Uterus (tissue), 4 donors: ENCODE measurements around the gene DOK3. TPM values are rescaled to one million over a fixed set of nuclear protein-coding genes. Genes with fewer than 3 reads are reported as not detected.

Experiments
- DNase-seq, 2 donors: peaks; one replicate each; pipeline ENCODE4 v3.0.0-alpha.2; 2019 to 2020
- H3K27ac ChIP-seq, 2 donors: fragments of 200-600 bp; sonication (generic); 1 replicate in 1 of 2; 2 replicates in 1 of 2; pipeline ENCODE4 v1.5.1; 2016 to 2018
- H3K27me3 ChIP-seq, 2 donors: fragments of 200-600 bp; sonication (generic); one replicate each; pipeline ENCODE4 v1.5.1; 2018 to 2019; ENCODE audit warnings: control low read depth in 1 of 2
- H3K36me3 ChIP-seq, 2 donors: fragments of 200-600 bp; sonication (generic); one replicate each; pipeline ENCODE4 v1.5.1; 2019; ENCODE audit warnings: control low read depth in 1 of 2
- H3K4me1 ChIP-seq, 2 donors: fragments of 200-600 bp; sonication (generic); one replicate each; pipeline ENCODE4 v1.5.1; 2018 to 2019; ENCODE audit warnings: control low read depth in 1 of 2
- H3K4me3 ChIP-seq, 2 donors: fragments of 200-600 bp; sonication (generic); 1 replicate in 1 of 2; 2 replicates in 1 of 2; pipeline ENCODE4 v1.5.1; 2018 to 2019; ENCODE audit warnings: mild to moderate bottlenecking in 1 of 2
- H3K9me3 ChIP-seq, 2 donors: fragments of 200-600 bp; sonication (generic); one replicate each; pipeline ENCODE4 v1.5.1; 2019; ENCODE audit warnings: control low read depth in 1 of 2
- POLR2A ChIP-seq, 2 donors: fragments of 450-650 bp; IDR thresholded peaks; one replicate each; pipeline ENCODE4 v1.6.1; 2016; ENCODE audit warnings: antibody characterized with exemption in 2 of 2, mild to moderate bottlenecking in 1 of 2, moderate library complexity in 1 of 2
- intact Hi-C: fragments of 100-400 bp; cut with DNase I; formaldehyde crosslinking; loops from one replicate; pipeline ENCODE4 v1.15.1; 2023; ENCODE audit warnings: low total_unique reads
- total RNA-seq, 4 donors: library from RNA; depleted of rRNA in 3 of 4; stranded (reverse); fragments of >200 nt in 3 of 4; gene quantifications; one replicate each; pipeline versions ENCODE4 v1.1.0 to v1.2.4, GENCODE V29; 2014 to 2023
- TF ChIP-seq, protein P1 (sequence below), 4 experiments: fragments of 200-600 bp in 2 of 4; fragments of 450-650 bp in 2 of 4; sonication (generic) in 2 of 4; IDR thresholded peaks; one replicate each; pipeline ENCODE4 v1.5.1; 2016 to 2019; ENCODE audit warnings: antibody characterized with exemption in 4 of 4, mild to moderate bottlenecking in 2 of 4, moderate library complexity in 1 of 4
- donor health status: DM: yes; HTN: yes; CAD: no.

The DOK3 gene, protein sequence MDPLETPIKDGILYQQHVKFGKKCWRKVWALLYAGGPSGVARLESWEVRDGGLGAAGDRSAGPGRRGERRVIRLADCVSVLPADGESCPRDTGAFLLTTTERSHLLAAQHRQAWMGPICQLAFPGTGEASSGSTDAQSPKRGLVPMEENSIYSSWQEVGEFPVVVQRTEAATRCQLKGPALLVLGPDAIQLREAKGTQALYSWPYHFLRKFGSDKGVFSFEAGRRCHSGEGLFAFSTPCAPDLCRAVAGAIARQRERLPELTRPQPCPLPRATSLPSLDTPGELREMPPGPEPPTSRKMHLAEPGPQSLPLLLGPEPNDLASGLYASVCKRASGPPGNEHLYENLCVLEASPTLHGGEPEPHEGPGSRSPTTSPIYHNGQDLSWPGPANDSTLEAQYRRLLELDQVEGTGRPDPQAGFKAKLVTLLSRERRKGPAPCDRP
- total RNA-seq, result 10 to 100 TPM in 1 of 4 donors, 1 to 10 TPM in 3; 3.6 to 20.0 (median 7.1) TPM

DNA sequence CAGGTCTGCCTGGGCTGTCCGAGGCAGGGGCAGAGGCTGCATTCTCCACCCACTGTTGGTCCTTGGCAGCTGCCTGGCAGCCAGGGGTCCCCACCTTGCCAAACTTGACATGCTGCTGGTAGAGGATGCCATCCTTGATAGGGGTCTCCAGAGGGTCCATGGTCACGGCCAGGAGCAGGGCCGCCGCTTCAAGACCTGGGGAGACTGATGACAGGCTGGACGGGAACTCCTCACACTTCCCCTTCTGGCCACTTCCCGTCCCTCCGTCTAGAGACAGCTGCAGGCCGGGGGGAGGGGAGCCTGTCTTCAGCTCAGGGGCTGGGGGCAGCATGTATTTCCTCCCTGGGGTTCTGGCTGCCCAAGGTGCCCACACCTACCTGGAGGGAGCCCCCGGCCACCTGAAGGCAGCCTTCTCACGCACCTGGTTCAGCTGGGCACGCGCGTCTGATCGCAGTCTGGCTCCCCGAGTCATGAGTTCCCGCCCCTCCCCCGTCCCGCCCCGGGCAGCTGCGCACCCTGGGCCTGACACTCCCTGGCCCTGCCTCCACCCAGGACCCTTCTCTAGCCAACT lies at the start of gene DOK3:
Gene DOK3, minus strand, starts transcription at position 446 of the 571 bp plus-strand sequence. Its CDS starts 286 bp downstream, at position 160.
- Histone ChIP-seq H3K27ac (no peak within 1 kb of the TSS), H3K4me3 (no peak within 1 kb of the TSS), H3K36me3 (no peaks in the 10 kb centered on the region), H3K4me1 (no peaks in the 10 kb centered on the region), H3K27me3 (no peaks in the 10 kb centered on the region), H3K9me3 (no peaks in the 10 kb centered on the region)
- intact Hi-C loops, result no loop called here
- no peak for TF ChIP-seq POLR2A (IDR thresholded peaks at IDR 0.05)
- TF ChIP-seq, protein P1, sequence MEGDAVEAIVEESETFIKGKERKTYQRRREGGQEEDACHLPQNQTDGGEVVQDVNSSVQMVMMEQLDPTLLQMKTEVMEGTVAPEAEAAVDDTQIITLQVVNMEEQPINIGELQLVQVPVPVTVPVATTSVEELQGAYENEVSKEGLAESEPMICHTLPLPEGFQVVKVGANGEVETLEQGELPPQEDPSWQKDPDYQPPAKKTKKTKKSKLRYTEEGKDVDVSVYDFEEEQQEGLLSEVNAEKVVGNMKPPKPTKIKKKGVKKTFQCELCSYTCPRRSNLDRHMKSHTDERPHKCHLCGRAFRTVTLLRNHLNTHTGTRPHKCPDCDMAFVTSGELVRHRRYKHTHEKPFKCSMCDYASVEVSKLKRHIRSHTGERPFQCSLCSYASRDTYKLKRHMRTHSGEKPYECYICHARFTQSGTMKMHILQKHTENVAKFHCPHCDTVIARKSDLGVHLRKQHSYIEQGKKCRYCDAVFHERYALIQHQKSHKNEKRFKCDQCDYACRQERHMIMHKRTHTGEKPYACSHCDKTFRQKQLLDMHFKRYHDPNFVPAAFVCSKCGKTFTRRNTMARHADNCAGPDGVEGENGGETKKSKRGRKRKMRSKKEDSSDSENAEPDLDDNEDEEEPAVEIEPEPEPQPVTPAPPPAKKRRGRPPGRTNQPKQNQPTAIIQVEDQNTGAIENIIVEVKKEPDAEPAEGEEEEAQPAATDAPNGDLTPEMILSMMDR (IDR thresholded peaks at IDR 0.05), result no peak
- DNase-seq, result no peak

DNA sequence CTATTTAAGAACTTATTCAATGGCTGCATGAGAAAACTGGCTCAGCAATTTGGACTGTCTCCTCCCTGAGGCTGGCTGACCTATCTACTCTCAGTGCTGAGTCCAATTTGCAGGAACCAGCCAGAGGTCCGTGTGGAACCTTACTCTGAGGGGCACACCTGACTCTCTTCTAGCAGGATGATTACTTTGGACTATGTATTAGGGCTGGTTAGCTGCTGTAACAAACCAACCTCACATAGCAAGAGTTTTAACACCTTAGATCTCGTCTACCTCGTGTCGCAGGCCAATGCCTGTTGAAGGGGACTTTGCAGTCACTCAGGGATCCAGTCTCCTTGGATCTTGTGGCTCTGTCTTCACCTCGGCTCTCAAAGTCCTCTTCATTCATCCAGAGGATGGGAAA lies 48.2 kb upstream of the DOK3 start:
- peaks cover 1 to 4% of the 10 kb centered on the region in 2 donors for H3K4me1 ChIP-seq
- no peaks in the 10 kb centered on the region for H3K9me3 ChIP-seq
- no peak overlapping the region for H3K4me3 ChIP-seq
- H3K36me3 ChIP-seq, result no peaks in the 10 kb centered on the region
- H3K27me3 ChIP-seq, result no peaks in the 10 kb centered on the region
- no peak overlapping the region for H3K27ac ChIP-seq
- TF ChIP-seq POLR2A (IDR thresholded peaks at IDR 0.05), result no peak
- TF ChIP-seq, protein P1 (IDR thresholded peaks at IDR 0.05), result no peak
- intact Hi-C loops, result no loop called here
- no peak for DNase-seq

DNA sequence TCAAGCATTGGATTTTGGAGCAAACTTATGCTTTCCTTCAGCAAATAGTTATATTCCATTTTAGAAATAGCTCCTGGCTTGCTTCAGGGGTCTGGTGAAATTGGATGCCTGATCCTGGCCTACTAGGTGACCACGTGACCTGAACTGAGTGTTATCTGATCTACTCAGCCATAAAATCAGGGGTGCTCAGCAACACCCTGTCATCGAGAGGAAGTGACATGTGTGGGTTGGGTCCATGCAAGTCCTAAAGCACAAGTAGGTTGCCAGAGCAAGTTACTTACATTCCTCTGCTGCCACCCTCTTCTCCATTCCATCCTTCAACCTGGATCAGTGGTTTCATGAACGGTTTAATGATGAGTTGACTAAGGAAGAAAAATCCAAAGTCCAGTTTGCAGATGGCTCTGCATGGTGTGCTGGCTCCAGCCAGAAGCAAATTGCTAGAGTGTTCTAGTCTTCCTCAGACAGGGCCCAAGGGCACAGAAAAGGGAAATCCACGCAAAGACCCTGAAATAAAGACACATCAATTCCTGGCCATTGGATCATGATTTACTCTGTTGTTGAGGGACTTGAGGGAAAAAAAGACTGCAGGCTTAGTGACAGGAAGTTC lies 47.5 kb upstream of the DOK3 start:
- DNase-seq, result no peak
- H3K4me1 ChIP-seq, result peaks cover 7 to 10% of the 10 kb centered on the region in 2 donors
- no peaks in the 10 kb centered on the region for H3K27me3 ChIP-seq
- no peaks in the 10 kb centered on the region for H3K36me3 ChIP-seq
- H3K4me3 ChIP-seq, result no peak overlapping the region
- no peak overlapping the region for H3K27ac ChIP-seq
- intact Hi-C loops, result no loop called here
- TF ChIP-seq, protein P1 (IDR thresholded peaks at IDR 0.05), result no peak
- no peak for TF ChIP-seq POLR2A (IDR thresholded peaks at IDR 0.05)
- no peaks in the 10 kb centered on the region for H3K9me3 ChIP-seq

DNA sequence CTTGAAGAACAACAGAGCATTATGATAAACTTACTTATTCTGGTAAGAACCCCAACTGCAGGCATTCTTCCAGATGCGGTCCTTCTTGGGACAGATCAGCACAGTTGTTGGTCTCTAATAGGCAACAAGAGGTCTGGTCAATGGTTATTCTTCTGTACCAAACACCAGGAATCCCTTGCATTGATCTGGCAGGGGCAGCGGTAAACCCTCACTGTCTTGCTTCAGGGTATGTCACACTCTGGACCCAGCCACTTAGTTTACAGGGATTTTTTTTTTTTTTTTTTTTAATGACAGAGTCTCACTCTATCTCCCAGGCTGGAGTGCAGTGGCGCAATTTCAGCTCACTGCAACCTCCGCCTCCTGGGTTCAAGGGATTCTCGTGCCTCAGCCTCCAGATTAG lies 46.0 kb upstream of the DOK3 start:
- intact Hi-C loops, result no loop called here
- no peak for TF ChIP-seq POLR2A (IDR thresholded peaks at IDR 0.05)
- TF ChIP-seq, protein P1 (IDR thresholded peaks at IDR 0.05), result no peak
- DNase-seq, result no peak

DNA sequence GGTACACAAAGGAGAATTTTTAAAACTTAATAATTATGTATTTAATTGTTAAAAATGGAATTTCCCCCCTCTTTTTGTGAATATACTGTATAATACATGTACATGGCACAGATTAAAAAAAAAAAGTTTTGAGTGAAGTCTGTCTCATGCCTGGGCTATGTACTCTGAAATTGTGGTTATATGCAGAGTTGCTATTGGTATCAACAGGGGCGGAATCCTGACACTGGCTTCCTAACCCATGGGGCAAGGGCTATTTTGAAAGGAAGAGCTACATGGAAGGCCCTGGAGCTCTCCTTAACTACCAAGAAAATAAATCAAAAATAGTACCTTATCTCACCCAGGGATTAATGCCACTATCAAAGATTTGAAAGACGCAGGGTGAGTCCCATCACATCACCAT lies 45.6 kb upstream of the DOK3 start:
- no peak for DNase-seq
- TF ChIP-seq, protein P1 (IDR thresholded peaks at IDR 0.05), result no peak
- no peaks in the 10 kb centered on the region for H3K36me3 ChIP-seq
- H3K9me3 ChIP-seq, result no peaks in the 10 kb centered on the region
- H3K4me3 ChIP-seq, result peak overlapping the region in 1 of 2 donors; percentile 93
- no peaks in the 10 kb centered on the region for H3K27me3 ChIP-seq
- peaks cover 7 to 12% of the 10 kb centered on the region in 2 donors for H3K4me1 ChIP-seq
- no peak overlapping the region for H3K27ac ChIP-seq
- intact Hi-C loops, result no loop called here

More for the DNA sequence above, 46.0 kb upstream of the DOK3 start:
- H3K36me3 ChIP-seq, result no peaks in the 10 kb centered on the region
- H3K4me3 ChIP-seq, result no peak overlapping the region
- no peaks in the 10 kb centered on the region for H3K9me3 ChIP-seq
- peaks cover 7 to 12% of the 10 kb centered on the region in 2 donors for H3K4me1 ChIP-seq
- no peak overlapping the region for H3K27ac ChIP-seq
- H3K27me3 ChIP-seq, result no peaks in the 10 kb centered on the region
